PC-3 (cell line): ENCODE data around the gene ERCC2.

ENCODE experiments used
- CTCF ChIP-seq: fragments of 300-600 bp; sonication (generic); conservative IDR thresholded peaks from 2 replicates; pipeline ENCODE4 v1.5.1; 2017; ENCODE audit warnings: antibody characterized with exemption, low read depth, mild to moderate bottlenecking, low read length
- EZH2 ChIP-seq: fragments of 300-600 bp; sonication (generic); IDR thresholded peaks from one replicate; pipeline ENCODE4 v1.6.1; 2017; ENCODE audit warnings: antibody characterized with exemption, mild to moderate bottlenecking, low read length; ENCODE audit not compliant: unreplicated experiment
- EZH2phosphoT487 ChIP-seq: fragments of 300-600 bp; sonication (generic); IDR thresholded peaks from 2 replicates; pipeline ENCODE4 v1.6.1; 2018; ENCODE audit warnings: mild to moderate bottlenecking, antibody characterized with exemption, low read length, borderline replicate concordance

- TF ChIP-seq CTCF = no peak
- no peak for TF ChIP-seq EZH2
- no peak for TF ChIP-seq EZH2phosphoT487
Measured at GRCh38 chr19:45339629-45340028, 30.7 kb downstream of the ERCC2 start.
